Mammary epithelial cell (primary cell): ENCODE results near the gene ZSWIM1.

Experiments used
- CTCF ChIP-seq, 2 donors: IDR thresholded peaks in 1 of 2; conservative IDR thresholded peaks in 1 of 2; 2 replicates each; pipeline ENCODE4 v1.5.1; 2011 to 2012; ENCODE audit warnings: inconsistent platforms in 2 of 2, low read length in 2 of 2, mild to moderate bottlenecking in 2 of 2, control low read depth in 1 of 2, low read depth in 1 of 2; ENCODE audit not compliant: insufficient read depth in 1 of 2; ENCODE audit errors: extremely low read depth in 1 of 2
- EZH2 ChIP-seq: IDR thresholded peaks from 2 replicates; pipeline ENCODE4 v1.6.1; 2012; ENCODE audit warnings: low read length, inconsistent platforms, borderline replicate concordance

GRCh38 chr20:45882469-45883099, 1.6 kb downstream of the ZSWIM1 start:
- TF ChIP-seq EZH2 (no peak), CTCF (conservative IDR thresholded peaks at IDR 0.05 in 1 of 2, IDR thresholded peaks at IDR 0.05 in 1 of 2; ENCODE audit: extremely low read depth in 1 of 2, insufficient read depth in 1 of 2, low read depth in 1 of 2, low read length in 2 of 2) (no peak)
